DND-41 (cell line): ENCODE measurements around the gene EFCAB10.

Experiments used
- CTCF ChIP-seq: IDR thresholded peaks from 2 replicates; pipeline ENCODE4 v1.5.1; 2012; ENCODE audit warnings: borderline replicate concordance, low read length, moderate library complexity, mild to moderate bottlenecking; ENCODE audit not compliant: poor library complexity, severe bottlenecking; ENCODE audit errors: extremely low read depth
- EZH2 ChIP-seq: IDR thresholded peaks from 3 replicates; pipeline ENCODE4 v1.6.1; 2012; ENCODE audit warnings: borderline replicate concordance, low read depth, mild to moderate bottlenecking, moderate library complexity, low read length, inconsistent platforms; ENCODE audit not compliant: severe bottlenecking

GRCh38 chr7:105567821-105568220, 13.5 kb downstream of the EFCAB10 start:
- TF ChIP-seq EZH2 (no peak), CTCF (no peak)
